IMR-90 (cell line): Measurements from ENCODE around the gene DMD. TPM values are rescaled to one million over a fixed set of nuclear protein-coding genes. Genes with fewer than 3 reads are reported as not detected.
A peak's percentile ranks its signal among the peaks of the same experiment; 100 is the strongest.

ENCODE experiments used
- ATAC-seq: fragments of 200-7000 bp; cut with Tn5 transposase; 2 replicates; pipeline ENCODE4 v1.9.1; 2020; ENCODE audit warnings: low read depth, mild to moderate bottlenecking, moderate library complexity
- BruUV-seq: library from RNA; stranded (reverse); fragments of 400-500 nt; replicated peaks from 2 replicates; lab custom pipeline; 2021; lab: Mats Ljungman, UMichigan
- CTCF ChIA-PET: fragments of 300-600 bp; formaldehyde crosslinking; extraction: SDS; loops from one replicate; lab custom pipeline; 2021; ENCODE audit warnings: antibody characterized with exemption; lab: Yijun Ruan, JAX
- POLR2A ChIA-PET: fragments of 300-600 bp; sonication (Branson Sonifier 250); formaldehyde crosslinking; loops from one replicate; lab custom pipeline; 2022; ENCODE audit warnings: antibody characterized with exemption; ENCODE audit not compliant: unreplicated experiment; lab: Charles Lee
- DNase-seq: peaks from one replicate; pipeline ENCODE4 v3.0.0; 2013
- H2AFZ ChIP-seq: replicated peaks from 2 replicates; pipeline ENCODE3; 2013; ENCODE audit warnings: low read length, mild to moderate bottlenecking; ENCODE audit not compliant: poor library complexity
- H2AK5ac ChIP-seq: 2 replicates; pipeline ENCODE4 v1.6.1; 2013; ENCODE audit warnings: low read depth, low read length, inconsistent platforms
- H2AK9ac ChIP-seq: replicated peaks from 2 replicates; pipeline ENCODE3; 2013; ENCODE audit warnings: mild to moderate bottlenecking, low read depth, low read length, moderate library complexity; ENCODE audit not compliant: poor library complexity
- H2BK120ac ChIP-seq: 2 replicates; pipeline ENCODE4 v1.6.1; 2013; ENCODE audit warnings: low read depth, low read length, inconsistent platforms
- H2BK15ac ChIP-seq: 3 replicates; pipeline ENCODE4 v1.6.1; 2013; ENCODE audit warnings: low read depth, low read length, inconsistent platforms
- H2BK20ac ChIP-seq: 2 replicates; pipeline ENCODE4 v1.6.1; 2013; ENCODE audit warnings: low read depth, mild to moderate bottlenecking, inconsistent platforms, low read length, moderate library complexity
- H2BK5ac ChIP-seq: 2 replicates; pipeline ENCODE4 v1.6.1; 2013; ENCODE audit warnings: mild to moderate bottlenecking, low read depth, low read length, inconsistent platforms; ENCODE audit not compliant: poor library complexity, severe bottlenecking
- H3K14ac ChIP-seq: replicated peaks from 2 replicates; pipeline ENCODE4 v1.6.1; 2013; ENCODE audit warnings: low read depth, low read length, inconsistent platforms
- H3K18ac ChIP-seq: 2 replicates; pipeline ENCODE4 v1.6.1; 2013; ENCODE audit warnings: low read depth, low read length, control low read depth
- H3K23ac ChIP-seq: 2 replicates; pipeline ENCODE4 v1.6.1; 2013; ENCODE audit warnings: low read depth, low read length, inconsistent platforms
- H3K27ac ChIP-seq: 2 replicates; pipeline ENCODE4 v1.5.1; 2013; ENCODE audit warnings: mild to moderate bottlenecking, control low read depth, low read length; ENCODE audit not compliant: insufficient read depth
- H3K27me3 ChIP-seq: 2 replicates; pipeline ENCODE4 v1.6.1; 2013; ENCODE audit warnings: low read length; ENCODE audit not compliant: control insufficient read depth, insufficient read depth
- H3K36me3 ChIP-seq: 2 replicates; pipeline ENCODE4 v1.6.1; 2013; ENCODE audit warnings: low read length, mixed read lengths; ENCODE audit not compliant: control insufficient read depth, insufficient read depth
- H3K4ac ChIP-seq: 2 replicates; pipeline ENCODE4 v1.6.1; 2013; ENCODE audit warnings: low read depth, low read length, inconsistent platforms
- H3K4me1 ChIP-seq: 2 replicates; pipeline ENCODE4 v1.6.1; 2013; ENCODE audit warnings: low read length, mixed read lengths; ENCODE audit not compliant: control insufficient read depth, insufficient read depth
- H3K4me2 ChIP-seq: 2 replicates; pipeline ENCODE4 v1.6.1; 2013; ENCODE audit warnings: low read depth, mild to moderate bottlenecking, control low read depth, low read length, moderate library complexity
- H3K4me3 ChIP-seq: 2 replicates; pipeline ENCODE4 v1.5.1; 2013; ENCODE audit warnings: low read depth, mild to moderate bottlenecking, control low read depth, low read length, moderate library complexity; ENCODE audit not compliant: insufficient read depth
- H3K56ac ChIP-seq: 2 replicates; pipeline ENCODE4 v1.6.1; 2013; ENCODE audit warnings: low read length, inconsistent platforms; ENCODE audit not compliant: insufficient read depth; ENCODE audit errors: extremely low read depth
- H3K79me1 ChIP-seq, 2 experiments: 2 replicates each; pipeline ENCODE4 v1.6.1; 2013; ENCODE audit warnings: low read length in 2 of 2, inconsistent platforms in 1 of 2, low read depth in 1 of 2
- H3K9ac ChIP-seq: 2 replicates; pipeline ENCODE4 v1.6.1; 2013; ENCODE audit warnings: low read depth, low read length, control low read depth
- H3K9me1 ChIP-seq: 2 replicates; pipeline ENCODE4 v1.6.1; 2013; ENCODE audit warnings: low read length, inconsistent platforms; ENCODE audit not compliant: insufficient read depth
- H3K9me3 ChIP-seq: 2 replicates; pipeline ENCODE4 v1.6.1; 2013; ENCODE audit warnings: low read length; ENCODE audit not compliant: control insufficient read depth, insufficient read depth
- H4K20me1 ChIP-seq: 2 replicates; pipeline ENCODE4 v1.6.1; 2013; ENCODE audit warnings: low read length, inconsistent platforms; ENCODE audit not compliant: insufficient read depth
- H4K5ac ChIP-seq: 2 replicates; pipeline ENCODE4 v1.6.1; 2013; ENCODE audit warnings: mild to moderate bottlenecking, low read depth, low read length, control low read depth
- H4K8ac ChIP-seq, 2 experiments: 2 replicates each; pipeline ENCODE4 v1.6.1; 2013; ENCODE audit warnings: low read depth in 2 of 2, low read length in 2 of 2, control low read depth in 1 of 2, inconsistent platforms in 1 of 2
- H4K91ac ChIP-seq: 2 replicates; pipeline ENCODE4 v1.6.1; 2013; ENCODE audit warnings: low read depth, low read length, inconsistent platforms; ENCODE audit not compliant: insufficient read depth
- BHLHE40 ChIP-seq: fragments of 150-350 bp; IDR thresholded peaks from 2 replicates; pipeline ENCODE4 v1.6.1; 2016; ENCODE audit warnings: mild to moderate bottlenecking, low read depth, low read length
- CEBPB ChIP-seq: IDR thresholded peaks from 2 replicates; pipeline ENCODE4 v1.6.1; 2012; ENCODE audit warnings: low read depth, low read length, improper control_type of control experiment
- MAZ ChIP-seq: IDR thresholded peaks from 2 replicates; pipeline ENCODE4 v1.6.1; 2012; ENCODE audit warnings: low read depth, mild to moderate bottlenecking, low read length, improper control_type of control experiment, moderate library complexity, borderline replicate concordance
- MXI1 ChIP-seq: IDR thresholded peaks from 2 replicates; pipeline ENCODE4 v1.6.1; 2012; ENCODE audit warnings: low read depth, mild to moderate bottlenecking, low read length, moderate library complexity, borderline replicate concordance
- POLR2A ChIP-seq: IDR thresholded peaks from 2 replicates; pipeline ENCODE4 v1.6.1; 2012; ENCODE audit warnings: mild to moderate bottlenecking, low read depth, low read length
- RCOR1 ChIP-seq: IDR thresholded peaks from 2 replicates; pipeline ENCODE4 v1.6.1; 2012; ENCODE audit warnings: mild to moderate bottlenecking, low read length, improper control_type of control experiment; ENCODE audit not compliant: insufficient replicate concordance
- WGBS, 2 experiments: methylation state at CpG; one replicate each; pipeline versions ENCODE4 v1.1.5 to v1.1.7; 2013; ENCODE audit warnings: missing lambda C conversion rate in 2 of 2; ENCODE audit not compliant: insufficient read length in 1 of 2; ENCODE audit errors: extremely low coverage in 2 of 2; 5-methylcytosine and 5-hydroxymethylcytosine counted together
- dilution Hi-C: fragments of 300-500 bp; cut with HindIII; formaldehyde crosslinking; loops from one replicate; pipeline ENCODE4 v1.14.3; 2018; ENCODE audit warnings: low sequenced_read_pairs; ENCODE audit not compliant: unreplicated experiment
- in situ Hi-C: fragments of 300-500 bp; cut with MboI; formaldehyde crosslinking; loops from 3 replicates; pipeline ENCODE4 v1.14.3; 2019; ENCODE audit warnings: low sequenced_read_pairs, inconsistent platforms, mixed read lengths
- intact Hi-C: fragments of 100-400 bp; cut with micrococcal nuclease; formaldehyde crosslinking; loops from 2 replicates; pipeline ENCODE4 v1.10.0; 2022
- polyA plus RNA-seq, 3 experiments: library from polyadenylated mRNA; depleted of rRNA; stranded (reverse); fragments of >200 nt; gene quantifications; 2 replicates each; pipeline ENCODE4 v1.2.3, GENCODE V29; 2012; ENCODE audit warnings: low replicate concordance in 1 of 3
- total RNA-seq: library from RNA; depleted of rRNA; stranded (reverse); fragments of >200 nt; gene quantifications from 2 replicates; pipeline ENCODE4 v1.2.3, GENCODE V29; 2012
- TF ChIP-seq, protein P1 (sequence below): fragments of 150-350 bp; IDR thresholded peaks from 2 replicates; pipeline ENCODE4 v1.6.1; 2016; ENCODE audit warnings: low read depth, mild to moderate bottlenecking, low read length, moderate library complexity, borderline replicate concordance
- TF ChIP-seq, protein P2 (sequence below): conservative IDR thresholded peaks from 2 replicates; pipeline ENCODE4 v1.5.1; 2012; ENCODE audit warnings: mild to moderate bottlenecking, low read depth, low read length, improper control_type of control experiment

The DMD gene
- total and polyA plus RNA-seq, 2 of the 4 experiments (the other 2 are of a cell fraction), result 6.6 to 11.8 TPM

DNA sequence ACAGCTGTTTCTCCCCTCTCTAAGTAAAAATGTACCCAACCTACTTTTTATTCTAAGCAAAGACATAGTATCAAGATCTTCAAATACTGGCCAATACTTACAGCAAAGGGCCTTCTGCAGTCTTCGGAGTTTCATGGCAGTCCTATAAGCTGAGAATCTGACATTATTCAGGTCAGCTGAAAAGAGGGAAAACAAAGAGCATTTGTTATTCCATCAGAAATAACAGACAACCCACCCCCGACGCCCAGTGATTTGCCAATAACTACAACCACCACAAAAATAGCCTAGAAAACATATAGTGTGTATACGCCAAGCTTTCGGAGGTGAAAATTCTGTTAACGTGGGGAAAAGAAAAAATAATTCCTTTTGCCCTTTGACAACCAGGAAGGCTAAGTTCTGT lies 1988.4 kb downstream of the DMD start:
- intact Hi-C loops (loop anchor here (5.0 kb wide), 1 partner anchor 94 kb away; no protein-coding TSS in a partner anchor), dilution Hi-C loops (no loop called here), in situ Hi-C loops (no loop called here)
- ChIA-PET CTCF (interaction anchor here (2.2 kb wide), 1 partner anchor 9 kb away, joined by 8 read pairs; no protein-coding TSS in a partner anchor), POLR2A (no interaction called here)
- no peak for DNase-seq
- Histone ChIP-seq H3K27me3 (no peaks in the 10 kb centered on the region), H3K9me1 (peaks cover 5% of the 10 kb centered on the region), H2AK5ac (0 out of 2 replicates have a peak overlapping the region, but pooled peaks have one; percentile 3), H3K18ac (no peak overlapping the region), H4K5ac (no peak overlapping the region), H2BK20ac (peak overlapping the region; percentile 41), H3K27ac (no peak overlapping the region), H3K23ac (no peak overlapping the region), H2BK5ac (no peak overlapping the region), H4K91ac (no peak overlapping the region), H2AFZ (no peak overlapping the region), H3K56ac (no peak overlapping the region), H3K14ac (no peak overlapping the region), H3K4me2 (no peak overlapping the region), H3K4me1 (peaks cover 4% of the 10 kb centered on the region), H2AK9ac (no peak overlapping the region), H4K20me1 (no peaks in the 10 kb centered on the region), H3K36me3 (no peaks in the 10 kb centered on the region), H2BK120ac (peak overlapping the region; percentile 10; the same call in 1 of the 2 replicates), H3K4ac (no peak overlapping the region), H3K79me1 (0 out of 4 replicates have a peak, but pooled peaks cover 0 to 5% of the 10 kb centered on the region in 2 experiments), H3K9me3 (no peaks in the 10 kb centered on the region), H2BK15ac (no peak overlapping the region), H3K9ac (no peak overlapping the region), H3K4me3 (no peak overlapping the region), H4K8ac (no peak overlapping the region)
- 60% methylated on average over 1 of the region's 6 CpGs; no CpG with 5 or more reads in 1 of the 2 experiments for WGBS, 2 experiments
- TF ChIP-seq RCOR1, result no peak
- TF ChIP-seq POLR2A, result no peak
- TF ChIP-seq, protein P1, sequence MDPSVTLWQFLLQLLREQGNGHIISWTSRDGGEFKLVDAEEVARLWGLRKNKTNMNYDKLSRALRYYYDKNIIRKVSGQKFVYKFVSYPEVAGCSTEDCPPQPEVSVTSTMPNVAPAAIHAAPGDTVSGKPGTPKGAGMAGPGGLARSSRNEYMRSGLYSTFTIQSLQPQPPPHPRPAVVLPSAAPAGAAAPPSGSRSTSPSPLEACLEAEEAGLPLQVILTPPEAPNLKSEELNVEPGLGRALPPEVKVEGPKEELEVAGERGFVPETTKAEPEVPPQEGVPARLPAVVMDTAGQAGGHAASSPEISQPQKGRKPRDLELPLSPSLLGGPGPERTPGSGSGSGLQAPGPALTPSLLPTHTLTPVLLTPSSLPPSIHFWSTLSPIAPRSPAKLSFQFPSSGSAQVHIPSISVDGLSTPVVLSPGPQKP, result no peak
- no peak for TF ChIP-seq BHLHE40
- TF ChIP-seq, protein P2, sequence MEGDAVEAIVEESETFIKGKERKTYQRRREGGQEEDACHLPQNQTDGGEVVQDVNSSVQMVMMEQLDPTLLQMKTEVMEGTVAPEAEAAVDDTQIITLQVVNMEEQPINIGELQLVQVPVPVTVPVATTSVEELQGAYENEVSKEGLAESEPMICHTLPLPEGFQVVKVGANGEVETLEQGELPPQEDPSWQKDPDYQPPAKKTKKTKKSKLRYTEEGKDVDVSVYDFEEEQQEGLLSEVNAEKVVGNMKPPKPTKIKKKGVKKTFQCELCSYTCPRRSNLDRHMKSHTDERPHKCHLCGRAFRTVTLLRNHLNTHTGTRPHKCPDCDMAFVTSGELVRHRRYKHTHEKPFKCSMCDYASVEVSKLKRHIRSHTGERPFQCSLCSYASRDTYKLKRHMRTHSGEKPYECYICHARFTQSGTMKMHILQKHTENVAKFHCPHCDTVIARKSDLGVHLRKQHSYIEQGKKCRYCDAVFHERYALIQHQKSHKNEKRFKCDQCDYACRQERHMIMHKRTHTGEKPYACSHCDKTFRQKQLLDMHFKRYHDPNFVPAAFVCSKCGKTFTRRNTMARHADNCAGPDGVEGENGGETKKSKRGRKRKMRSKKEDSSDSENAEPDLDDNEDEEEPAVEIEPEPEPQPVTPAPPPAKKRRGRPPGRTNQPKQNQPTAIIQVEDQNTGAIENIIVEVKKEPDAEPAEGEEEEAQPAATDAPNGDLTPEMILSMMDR, result no peak
- no peak for TF ChIP-seq MAZ
- TF ChIP-seq MXI1, result no peak
- no peak for TF ChIP-seq CEBPB
- no peak for ATAC-seq
- BruUV-seq, result no TSS peak
